Measurements from ENCODE around the gene TGM1.

DNA sequence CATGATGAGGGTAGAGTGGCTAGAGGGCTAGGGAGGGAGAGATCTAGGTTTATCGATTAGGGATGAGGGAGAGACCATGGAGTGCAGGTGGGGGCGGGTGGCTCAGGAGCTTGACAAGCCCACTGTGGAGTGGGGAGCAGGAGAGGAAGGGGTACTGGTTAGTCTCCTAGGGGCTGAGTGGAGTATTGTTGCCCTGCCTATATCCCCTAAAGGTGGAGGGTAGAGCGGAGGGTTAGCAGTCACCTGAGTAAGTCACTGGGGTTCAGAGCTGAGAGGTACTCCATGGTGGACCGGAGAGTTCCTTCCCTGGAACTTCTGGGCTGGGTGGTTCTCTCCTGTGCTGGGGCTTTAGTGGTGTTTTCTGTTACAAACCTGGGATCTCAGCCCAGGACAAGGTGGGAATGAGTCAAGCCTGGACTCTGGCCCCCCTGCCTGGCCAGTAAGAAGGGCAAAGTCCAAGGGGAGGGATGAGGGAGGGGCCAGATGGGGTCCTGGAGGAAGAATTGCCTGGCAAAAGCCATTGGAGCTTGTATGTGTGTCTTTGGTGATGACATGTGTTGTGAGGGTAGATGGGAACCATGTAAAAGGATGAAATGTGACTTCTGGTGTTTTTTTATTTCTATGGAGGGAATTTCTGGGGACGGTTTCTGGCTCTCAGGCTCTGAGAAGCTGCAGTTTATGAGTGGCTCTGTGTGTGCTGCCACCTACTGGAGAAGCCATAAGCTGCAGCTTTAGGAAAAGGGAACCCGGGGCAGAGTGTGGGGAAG lies 44.8 kb upstream of the TGM1 start, which contains the start of gene CIDEB:
- TF ChIP-seq, protein P1, sequence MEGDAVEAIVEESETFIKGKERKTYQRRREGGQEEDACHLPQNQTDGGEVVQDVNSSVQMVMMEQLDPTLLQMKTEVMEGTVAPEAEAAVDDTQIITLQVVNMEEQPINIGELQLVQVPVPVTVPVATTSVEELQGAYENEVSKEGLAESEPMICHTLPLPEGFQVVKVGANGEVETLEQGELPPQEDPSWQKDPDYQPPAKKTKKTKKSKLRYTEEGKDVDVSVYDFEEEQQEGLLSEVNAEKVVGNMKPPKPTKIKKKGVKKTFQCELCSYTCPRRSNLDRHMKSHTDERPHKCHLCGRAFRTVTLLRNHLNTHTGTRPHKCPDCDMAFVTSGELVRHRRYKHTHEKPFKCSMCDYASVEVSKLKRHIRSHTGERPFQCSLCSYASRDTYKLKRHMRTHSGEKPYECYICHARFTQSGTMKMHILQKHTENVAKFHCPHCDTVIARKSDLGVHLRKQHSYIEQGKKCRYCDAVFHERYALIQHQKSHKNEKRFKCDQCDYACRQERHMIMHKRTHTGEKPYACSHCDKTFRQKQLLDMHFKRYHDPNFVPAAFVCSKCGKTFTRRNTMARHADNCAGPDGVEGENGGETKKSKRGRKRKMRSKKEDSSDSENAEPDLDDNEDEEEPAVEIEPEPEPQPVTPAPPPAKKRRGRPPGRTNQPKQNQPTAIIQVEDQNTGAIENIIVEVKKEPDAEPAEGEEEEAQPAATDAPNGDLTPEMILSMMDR (IDR thresholded peaks at IDR 0.05), result peak; percentile 92
- TF ChIP-seq ESRRA (IDR thresholded peaks at IDR 0.05; ENCODE audit: borderline replicate concordance, low read length) (no peak), POLR2AphosphoS2 (conservative IDR thresholded peaks at IDR 0.05; ENCODE audit: low read length) (no peak)
- TF ChIP-seq, protein P2, sequence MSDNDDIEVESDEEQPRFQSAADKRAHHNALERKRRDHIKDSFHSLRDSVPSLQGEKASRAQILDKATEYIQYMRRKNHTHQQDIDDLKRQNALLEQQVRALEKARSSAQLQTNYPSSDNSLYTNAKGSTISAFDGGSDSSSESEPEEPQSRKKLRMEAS (IDR thresholded peaks at IDR 0.05), result no peak
- TF ChIP-seq, protein P3, sequence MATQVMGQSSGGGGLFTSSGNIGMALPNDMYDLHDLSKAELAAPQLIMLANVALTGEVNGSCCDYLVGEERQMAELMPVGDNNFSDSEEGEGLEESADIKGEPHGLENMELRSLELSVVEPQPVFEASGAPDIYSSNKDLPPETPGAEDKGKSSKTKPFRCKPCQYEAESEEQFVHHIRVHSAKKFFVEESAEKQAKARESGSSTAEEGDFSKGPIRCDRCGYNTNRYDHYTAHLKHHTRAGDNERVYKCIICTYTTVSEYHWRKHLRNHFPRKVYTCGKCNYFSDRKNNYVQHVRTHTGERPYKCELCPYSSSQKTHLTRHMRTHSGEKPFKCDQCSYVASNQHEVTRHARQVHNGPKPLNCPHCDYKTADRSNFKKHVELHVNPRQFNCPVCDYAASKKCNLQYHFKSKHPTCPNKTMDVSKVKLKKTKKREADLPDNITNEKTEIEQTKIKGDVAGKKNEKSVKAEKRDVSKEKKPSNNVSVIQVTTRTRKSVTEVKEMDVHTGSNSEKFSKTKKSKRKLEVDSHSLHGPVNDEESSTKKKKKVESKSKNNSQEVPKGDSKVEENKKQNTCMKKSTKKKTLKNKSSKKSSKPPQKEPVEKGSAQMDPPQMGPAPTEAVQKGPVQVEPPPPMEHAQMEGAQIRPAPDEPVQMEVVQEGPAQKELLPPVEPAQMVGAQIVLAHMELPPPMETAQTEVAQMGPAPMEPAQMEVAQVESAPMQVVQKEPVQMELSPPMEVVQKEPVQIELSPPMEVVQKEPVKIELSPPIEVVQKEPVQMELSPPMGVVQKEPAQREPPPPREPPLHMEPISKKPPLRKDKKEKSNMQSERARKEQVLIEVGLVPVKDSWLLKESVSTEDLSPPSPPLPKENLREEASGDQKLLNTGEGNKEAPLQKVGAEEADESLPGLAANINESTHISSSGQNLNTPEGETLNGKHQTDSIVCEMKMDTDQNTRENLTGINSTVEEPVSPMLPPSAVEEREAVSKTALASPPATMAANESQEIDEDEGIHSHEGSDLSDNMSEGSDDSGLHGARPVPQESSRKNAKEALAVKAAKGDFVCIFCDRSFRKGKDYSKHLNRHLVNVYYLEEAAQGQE (IDR thresholded peaks at IDR 0.05), result no peak
